HepG2 (cell line): ENCODE measurements around the gene RPTOR. TPM values are rescaled to one million over a fixed set of nuclear protein-coding genes. Genes with fewer than 3 reads are reported as not detected.

Experiments used
- ATF1 ChIP-seq: IDR thresholded peaks from 2 replicates; pipeline ENCODE4 v1.6.1; 2016; ENCODE audit warnings: mild to moderate bottlenecking, control low read depth
- ATF7-NPFF ChIP-seq: sonication (generic); formaldehyde crosslinking; IDR thresholded peaks from 2 replicates; pipeline ENCODE4 v1.8.1; 2023; ENCODE audit warnings: mild to moderate bottlenecking, low read depth, missing genetic modification reagents, moderate library complexity
- BORCS8-MEF2B ChIP-seq: sonication (generic); formaldehyde crosslinking; IDR thresholded peaks from 2 replicates; pipeline ENCODE4 v1.8.0; 2022; ENCODE audit warnings: mild to moderate bottlenecking, missing genetic modification reagents
- CAMTA2 ChIP-seq: sonication (generic); formaldehyde crosslinking; IDR thresholded peaks from 2 replicates; pipeline ENCODE4 v1.4.0; 2020; ENCODE audit warnings: mild to moderate bottlenecking, missing genetic modification reagents, borderline replicate concordance
- GPN1 ChIP-seq: sonication (generic); formaldehyde crosslinking; IDR thresholded peaks from 2 replicates; pipeline ENCODE4 v1.5.1; 2020; ENCODE audit warnings: missing genetic modification reagents, borderline replicate concordance
- HNRNPL ChIP-seq: fragments of 200-400 bp; formaldehyde crosslinking; IDR thresholded peaks from 2 replicates; pipeline ENCODE4 v1.6.1; 2017; ENCODE audit warnings: mild to moderate bottlenecking, low read depth, low read length
- HOXD1 ChIP-seq: sonication (generic); formaldehyde crosslinking; IDR thresholded peaks from 2 replicates; pipeline ENCODE4 v1.5.0; 2020; ENCODE audit warnings: missing genetic modification reagents
- ISX ChIP-seq: sonication (generic); formaldehyde crosslinking; conservative IDR thresholded peaks from 2 replicates; pipeline ENCODE4 v1.5.0; 2020; ENCODE audit warnings: missing genetic modification reagents
- JDP2 ChIP-seq: sonication (generic); formaldehyde crosslinking; IDR thresholded peaks from 2 replicates; pipeline ENCODE4 v1.8.1; 2022; ENCODE audit warnings: missing genetic modification reagents, borderline replicate concordance
- MAFK ChIP-seq, 2 experiments: IDR thresholded peaks in 1 of 2; conservative IDR thresholded peaks in 1 of 2; 2 replicates each; pipeline ENCODE4 v1.6.1; 2011; ENCODE audit warnings: improper control_type of control experiment in 2 of 2, low read length in 2 of 2
- MEIS2 ChIP-seq: sonication (generic); formaldehyde crosslinking; IDR thresholded peaks from 2 replicates; pipeline ENCODE4 v1.9.0; 2021; ENCODE audit warnings: mild to moderate bottlenecking, missing genetic modification reagents
- POLR2G ChIP-seq: fragments of 200-400 bp; formaldehyde crosslinking; IDR thresholded peaks from 2 replicates; pipeline ENCODE4 v1.6.1; 2018; ENCODE audit warnings: mild to moderate bottlenecking, low read depth, low read length, moderate library complexity
- ZBTB8A ChIP-seq: sonication (generic); formaldehyde crosslinking; IDR thresholded peaks from 2 replicates; pipeline ENCODE4 v1.4.0; 2020; ENCODE audit warnings: mild to moderate bottlenecking, low read depth, missing genetic modification reagents, borderline replicate concordance
- ZNF713 ChIP-seq: sonication (generic); formaldehyde crosslinking; IDR thresholded peaks from 2 replicates; pipeline ENCODE4 v1.4.0; 2020; ENCODE audit warnings: mild to moderate bottlenecking, missing genetic modification reagents
- ZNF790 ChIP-seq: sonication (generic); formaldehyde crosslinking; IDR thresholded peaks from 2 replicates; pipeline ENCODE4 v1.8.0; 2022; ENCODE audit warnings: missing genetic modification reagents, mild to moderate bottlenecking, borderline replicate concordance
- polyA plus RNA-seq, 8 experiments: library from polyadenylated mRNA; depleted of rRNA in 3 of 8; stranded (reverse) in 7 of 8; unstranded in 1 of 8; fragments of >200 nt; fragmentation: Illumina TruSeq in 4 of 8; extraction: Trizol in 4 of 8; gene quantifications; 2 replicates each; pipeline versions ENCODE4 v1.2.1 to v1.2.3, GENCODE V29; 2011 to 2016; ENCODE audit warnings: low read depth in 4 of 8, missing spikeins in 1 of 8, mixed read lengths in 1 of 8; ENCODE audit not compliant: insufficient read depth in 1 of 8
- total RNA-seq, 5 experiments: library from RNA; depleted of rRNA; stranded (reverse); fragments of >200 nt; fragmentation: Illumina TruSeq; extraction: Trizol; gene quantifications; 2 replicates each; pipeline ENCODE4 v1.2.3, GENCODE V29; 2016; ENCODE audit warnings: low read depth in 1 of 5
- TF ChIP-seq, protein P1 (sequence below): sonication (generic); formaldehyde crosslinking; IDR thresholded peaks from 2 replicates; pipeline ENCODE4 v1.5.0; 2020; ENCODE audit warnings: missing genetic modification reagents
- TF ChIP-seq, protein P2 (sequence below): sonication (generic); formaldehyde crosslinking; IDR thresholded peaks from 2 replicates; pipeline ENCODE4 v1.9.0; 2021; ENCODE audit warnings: missing genetic modification reagents, borderline replicate concordance
- TF ChIP-seq, protein P3 (sequence below): sonication (generic); formaldehyde crosslinking; IDR thresholded peaks from 2 replicates; pipeline ENCODE4 v1.5.1; 2020; ENCODE audit warnings: missing genetic modification reagents, mild to moderate bottlenecking, borderline replicate concordance
- TF ChIP-seq, protein P4 (sequence below): sonication (generic); formaldehyde crosslinking; IDR thresholded peaks from 2 replicates; pipeline ENCODE4 v1.5.0; 2020; ENCODE audit warnings: mild to moderate bottlenecking, missing genetic modification reagents
- TF ChIP-seq, protein P5 (sequence below): sonication (generic); formaldehyde crosslinking; IDR thresholded peaks from 2 replicates; pipeline ENCODE4 v1.5.0; 2020; ENCODE audit warnings: mild to moderate bottlenecking, low read depth, missing genetic modification reagents, borderline replicate concordance

The RPTOR gene
- total and polyA plus RNA-seq, 2 of the 13 experiments (the other 11 are each of a cell fraction or from before 2014, with no cell fraction given): 6.6 to 25.3 TPM

DNA sequence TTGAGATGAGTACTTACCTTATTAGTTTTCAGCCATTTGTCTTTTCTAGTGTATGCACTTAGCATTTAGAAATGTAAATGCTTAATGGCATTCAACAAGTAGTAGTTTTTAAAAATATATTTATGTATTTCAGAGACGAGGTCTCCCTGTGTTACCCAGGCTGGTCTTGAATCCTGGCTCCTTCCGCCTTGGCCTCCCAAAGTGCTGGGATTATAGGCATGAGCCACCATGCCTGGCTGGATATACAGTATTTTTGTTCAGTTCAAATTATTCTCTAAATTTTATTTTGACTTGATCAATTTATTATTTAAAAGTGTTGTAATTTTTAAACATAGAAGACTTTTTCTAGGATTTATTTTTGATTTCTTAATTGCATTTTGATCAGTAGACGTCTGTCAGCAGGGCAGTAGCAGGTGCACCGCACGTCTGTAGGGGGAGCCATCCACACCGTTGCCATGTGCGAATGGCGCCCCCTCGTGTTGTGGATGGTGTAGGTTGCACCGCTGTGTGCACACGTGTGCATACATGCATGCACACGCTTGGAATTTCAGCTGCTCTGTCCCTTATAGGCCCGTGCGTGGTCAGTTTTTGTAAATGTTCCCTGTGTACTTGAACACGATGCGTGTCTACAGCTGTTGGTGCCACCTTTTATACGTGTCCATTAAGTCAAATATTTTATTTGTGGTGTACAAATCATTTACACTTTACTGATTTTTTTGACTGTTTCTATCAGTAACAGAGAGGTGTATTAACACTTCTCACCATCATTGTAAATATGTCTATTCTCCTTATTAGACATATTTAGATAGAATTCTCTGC lies 30.6 kb downstream of the RPTOR start (continued):
- TF ChIP-seq, protein P1, sequence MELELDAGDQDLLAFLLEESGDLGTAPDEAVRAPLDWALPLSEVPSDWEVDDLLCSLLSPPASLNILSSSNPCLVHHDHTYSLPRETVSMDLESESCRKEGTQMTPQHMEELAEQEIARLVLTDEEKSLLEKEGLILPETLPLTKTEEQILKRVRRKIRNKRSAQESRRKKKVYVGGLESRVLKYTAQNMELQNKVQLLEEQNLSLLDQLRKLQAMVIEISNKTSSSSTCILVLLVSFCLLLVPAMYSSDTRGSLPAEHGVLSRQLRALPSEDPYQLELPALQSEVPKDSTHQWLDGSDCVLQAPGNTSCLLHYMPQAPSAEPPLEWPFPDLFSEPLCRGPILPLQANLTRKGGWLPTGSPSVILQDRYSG: no peak
- TF ChIP-seq ISX (CRISPR knock-in tag): no peak
- no peak; the same call in 1 of the 2 replicates for TF ChIP-seq GPN1 (CRISPR knock-in tag)
- TF ChIP-seq BORCS8-MEF2B (CRISPR knock-in tag): peak; percentile 90
- no peak for TF ChIP-seq POLR2G
- TF ChIP-seq ZBTB8A: no peak
- no peak for TF ChIP-seq ZNF790 (CRISPR knock-in tag)
- TF ChIP-seq JDP2 (CRISPR knock-in tag): no peak
- TF ChIP-seq HOXD1 (CRISPR knock-in tag): no peak
- no peak for TF ChIP-seq ATF7-NPFF
- TF ChIP-seq HNRNPL: no peak
- TF ChIP-seq, protein P2, sequence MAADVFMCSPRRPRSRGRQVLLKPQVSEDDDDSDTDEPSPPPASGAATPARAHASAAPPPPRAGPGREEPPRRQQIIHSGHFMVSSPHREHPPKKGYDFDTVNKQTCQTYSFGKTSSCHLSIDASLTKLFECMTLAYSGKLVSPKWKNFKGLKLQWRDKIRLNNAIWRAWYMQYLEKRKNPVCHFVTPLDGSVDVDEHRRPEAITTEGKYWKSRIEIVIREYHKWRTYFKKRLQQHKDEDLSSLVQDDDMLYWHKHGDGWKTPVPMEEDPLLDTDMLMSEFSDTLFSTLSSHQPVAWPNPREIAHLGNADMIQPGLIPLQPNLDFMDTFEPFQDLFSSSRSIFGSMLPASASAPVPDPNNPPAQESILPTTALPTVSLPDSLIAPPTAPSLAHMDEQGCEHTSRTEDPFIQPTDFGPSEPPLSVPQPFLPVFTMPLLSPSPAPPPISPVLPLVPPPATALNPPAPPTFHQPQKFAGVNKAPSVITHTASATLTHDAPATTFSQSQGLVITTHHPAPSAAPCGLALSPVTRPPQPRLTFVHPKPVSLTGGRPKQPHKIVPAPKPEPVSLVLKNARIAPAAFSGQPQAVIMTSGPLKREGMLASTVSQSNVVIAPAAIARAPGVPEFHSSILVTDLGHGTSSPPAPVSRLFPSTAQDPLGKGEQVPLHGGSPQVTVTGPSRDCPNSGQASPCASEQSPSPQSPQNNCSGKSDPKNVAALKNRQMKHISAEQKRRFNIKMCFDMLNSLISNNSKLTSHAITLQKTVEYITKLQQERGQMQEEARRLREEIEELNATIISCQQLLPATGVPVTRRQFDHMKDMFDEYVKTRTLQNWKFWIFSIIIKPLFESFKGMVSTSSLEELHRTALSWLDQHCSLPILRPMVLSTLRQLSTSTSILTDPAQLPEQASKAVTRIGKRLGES (CRISPR knock-in tag): no peak
- TF ChIP-seq CAMTA2: no peak
- TF ChIP-seq MEIS2 (CRISPR knock-in tag): peak; percentile 89; the same call in 1 of the 2 replicates
- TF ChIP-seq, protein P3, sequence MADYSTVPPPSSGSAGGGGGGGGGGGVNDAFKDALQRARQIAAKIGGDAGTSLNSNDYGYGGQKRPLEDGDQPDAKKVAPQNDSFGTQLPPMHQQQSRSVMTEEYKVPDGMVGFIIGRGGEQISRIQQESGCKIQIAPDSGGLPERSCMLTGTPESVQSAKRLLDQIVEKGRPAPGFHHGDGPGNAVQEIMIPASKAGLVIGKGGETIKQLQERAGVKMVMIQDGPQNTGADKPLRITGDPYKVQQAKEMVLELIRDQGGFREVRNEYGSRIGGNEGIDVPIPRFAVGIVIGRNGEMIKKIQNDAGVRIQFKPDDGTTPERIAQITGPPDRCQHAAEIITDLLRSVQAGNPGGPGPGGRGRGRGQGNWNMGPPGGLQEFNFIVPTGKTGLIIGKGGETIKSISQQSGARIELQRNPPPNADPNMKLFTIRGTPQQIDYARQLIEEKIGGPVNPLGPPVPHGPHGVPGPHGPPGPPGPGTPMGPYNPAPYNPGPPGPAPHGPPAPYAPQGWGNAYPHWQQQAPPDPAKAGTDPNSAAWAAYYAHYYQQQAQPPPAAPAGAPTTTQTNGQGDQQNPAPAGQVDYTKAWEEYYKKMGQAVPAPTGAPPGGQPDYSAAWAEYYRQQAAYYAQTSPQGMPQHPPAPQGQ: peak; percentile 84; the same call in 1 of the 2 replicates
- TF ChIP-seq, protein P4, sequence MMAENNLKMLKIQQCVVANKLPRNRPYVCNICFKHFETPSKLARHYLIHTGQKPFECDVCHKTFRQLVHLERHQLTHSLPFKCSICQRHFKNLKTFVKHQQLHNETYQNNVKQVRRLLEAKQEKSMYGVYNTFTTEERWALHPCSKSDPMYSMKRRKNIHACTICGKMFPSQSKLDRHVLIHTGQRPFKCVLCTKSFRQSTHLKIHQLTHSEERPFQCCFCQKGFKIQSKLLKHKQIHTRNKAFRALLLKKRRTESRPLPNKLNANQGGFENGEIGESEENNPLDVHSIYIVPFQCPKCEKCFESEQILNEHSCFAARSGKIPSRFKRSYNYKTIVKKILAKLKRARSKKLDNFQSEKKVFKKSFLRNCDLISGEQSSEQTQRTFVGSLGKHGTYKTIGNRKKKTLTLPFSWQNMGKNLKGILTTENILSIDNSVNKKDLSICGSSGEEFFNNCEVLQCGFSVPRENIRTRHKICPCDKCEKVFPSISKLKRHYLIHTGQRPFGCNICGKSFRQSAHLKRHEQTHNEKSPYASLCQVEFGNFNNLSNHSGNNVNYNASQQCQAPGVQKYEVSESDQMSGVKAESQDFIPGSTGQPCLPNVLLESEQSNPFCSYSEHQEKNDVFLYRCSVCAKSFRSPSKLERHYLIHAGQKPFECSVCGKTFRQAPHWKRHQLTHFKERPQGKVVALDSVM (CRISPR knock-in tag): no peak; the same call in 1 of the 2 replicates
- TF ChIP-seq ATF1 (CRISPR knock-in tag): no peak
- TF ChIP-seq, protein P5, sequence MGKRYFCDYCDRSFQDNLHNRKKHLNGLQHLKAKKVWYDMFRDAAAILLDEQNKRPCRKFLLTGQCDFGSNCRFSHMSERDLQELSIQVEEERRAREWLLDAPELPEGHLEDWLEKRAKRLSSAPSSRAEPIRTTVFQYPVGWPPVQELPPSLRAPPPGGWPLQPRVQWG (CRISPR knock-in tag): no peak
- no peak for TF ChIP-seq ZNF713 (CRISPR knock-in tag)
- TF ChIP-seq MAFK (conservative IDR thresholded peaks at IDR 0.05 in 1 of 2, IDR thresholded peaks at IDR 0.05 in 1 of 2; ENCODE audit: low read length in 2 of 2): no peak
